Psoas muscle (tissue), 8 donors: ENCODE measurements around the gene PEX7. TPM values are rescaled to one million over a fixed set of nuclear protein-coding genes. Genes with fewer than 3 reads are reported as not detected.

ENCODE experiments used
- ATAC-seq, 4 donors: fragments of 200-7000 bp; cut with Tn5 transposase; one replicate each; pipeline ENCODE4 v1.9.1; 2020; ENCODE audit warnings: moderate library complexity in 3 of 4, mild to moderate bottlenecking in 2 of 4
- DNase-seq, 2 donors: peaks; one replicate each; pipeline ENCODE4 v3.0.0-alpha.2; 2020
- H3K27ac ChIP-seq: fragments of 200-600 bp; one replicate; pipeline ENCODE4 v1.8.0; 2022
- H3K27me3 ChIP-seq, 3 donors: fragments of 200-600 bp in 1 of 3; one replicate each; pipeline versions ENCODE4 v1.6.1 to v1.8.0; 2013 to 2022; ENCODE audit warnings: low read length in 2 of 3, mild to moderate bottlenecking in 2 of 3, moderate library complexity in 1 of 3; ENCODE audit not compliant: insufficient read depth in 3 of 3
- H3K36me3 ChIP-seq, 2 donors: fragments of 200-600 bp in 1 of 2; one replicate each; pipeline versions ENCODE4 v1.6.1 to v1.8.0; 2013 to 2022; ENCODE audit warnings: low read depth in 1 of 2, mild to moderate bottlenecking in 1 of 2, moderate library complexity in 1 of 2; ENCODE audit not compliant: insufficient read depth in 1 of 2
- H3K4me1 ChIP-seq: fragments of 200-600 bp; one replicate; pipeline ENCODE4 v1.8.0; 2022
- H3K4me3 ChIP-seq: fragments of 200-600 bp; one replicate; pipeline ENCODE4 v1.8.0; 2022; ENCODE audit warnings: mild to moderate bottlenecking
- H3K9me3 ChIP-seq: fragments of 200-600 bp; one replicate; pipeline ENCODE4 v1.8.0; 2022
- CTCF ChIP-seq: fragments of 200-600 bp; IDR thresholded peaks from one replicate; pipeline ENCODE4 v1.8.0; 2022; ENCODE audit warnings: antibody characterized with exemption
- WGBS, 3 donors: extraction: QIAGEN DNeasy Blood & Tissue Kit; methylation state at CpG; one replicate each; pipeline versions ENCODE4 v1.1.6 to v1.1.7; 2013; 5-methylcytosine and 5-hydroxymethylcytosine counted together
- intact Hi-C, 2 donors: fragments of 100-400 bp; cut with DNase I; formaldehyde crosslinking; loops; one replicate each; pipeline versions ENCODE4 v1.11.0 to v1.14.2; 2022
- long read RNA-seq, 2 donors: library from polyadenylated mRNA; unstranded; transcript quantifications; one replicate each; pipeline ENCODE4 v2.0.0, GENCODE V29; 2021
- polyA plus RNA-seq, 3 donors: library from polyadenylated mRNA; stranded (reverse); fragments of 200-250 nt; gene quantifications; one replicate each; pipeline ENCODE4 v1.2.3, GENCODE V29; 2013
- total RNA-seq, 4 donors: library from RNA; stranded (reverse); fragmentation: NEBNext Ultra II Directional in 2 of 4; extraction: Animal tissue kit (Norgen Biotek cat#: 25700) in 2 of 4; gene quantifications; one replicate each; pipeline versions ENCODE4 v1.2.1 to v1.2.4, GENCODE V29; 2021 to 2023
- donor health status: healthy with polysubstance abuse.
- donor health status: DM: no; HTN: no; CAD: no; lungs with moderate emphysema.
- donor health status: Bipolar disorder and iron deficiency.
- donor health status: healthy.
- donor health status: DM: yes; HTN: yes; CAD: no.
- donor health status: DM: no; HTN: no; CAD: no.
- donor health status: DM: no; HTN: no; CAD: no.
- donor health status: DM: yes; HTN: yes; CAD: no.

The PEX7 gene
- total RNA-seq = 1 to 10 TPM; 3.7 to 9.8 (median 5.2) TPM
- polyA plus RNA-seq = 1 to 10 TPM; 2.2 to 3.6 (median 2.2) TPM
- long read RNA-seq, donor 1, partial matches to known transcripts = 0 of 1 reads
- long read RNA-seq, donor 1, other reads (novel, unspliced or antisense) = 1 of 1 reads
- long read RNA-seq, donor 2, partial matches to known transcripts = 0 of 5 reads
- long read RNA-seq, donor 2, other reads (novel, unspliced or antisense) = 1 of 5 reads

GRCh38 chr6:136822376-136823127 lies at the start of gene PEX7:
Gene PEX7, plus strand, starts transcription at chr6:136822592. Its CDS starts 74 bp downstream, at chr6:136822666.
- TF ChIP-seq CTCF = peak; percentile 74
- peaks cover 11% of the 10 kb centered on the region for H3K4me1 ChIP-seq
- 0 to 1% (median 0%) methylated on average over 49 to 78 of the region's 78 CpGs for WGBS, 3 donors
- H3K36me3 ChIP-seq = peaks cover 0 to 24% of the 10 kb centered on the region in 2 donors
- peak within 1 kb of the TSS; percentile 92 for H3K4me3 ChIP-seq
- no peaks in the 10 kb centered on the region for H3K9me3 ChIP-seq
- intact Hi-C loops = no loop called here
- ATAC-seq (peak; percentile 96 to 97 (median 96)), DNase-seq (peak; percentile 92 to 94)
- H3K27ac ChIP-seq = peak within 1 kb of the TSS; percentile 99
- H3K27me3 ChIP-seq = no peaks in the 10 kb centered on the region

GRCh38 chr6:136772685-136773472 lies 49.5 kb upstream of the PEX7 start:
- H3K36me3 ChIP-seq = no peaks in the 10 kb centered on the region
- 51 to 68% (median 54%) methylated on average over 6 of the region's 6 CpGs for WGBS, 3 donors
- H3K4me3 ChIP-seq = no peak overlapping the region
- peak; percentile 35 to 79 (median 61) for ATAC-seq
- H3K9me3 ChIP-seq = no peaks in the 10 kb centered on the region
- peak overlapping the region; percentile 57 for H3K27ac ChIP-seq
- peaks cover 23% of the 10 kb centered on the region for H3K4me1 ChIP-seq
- no peak for DNase-seq
- intact Hi-C loops = no loop called here
- no peak for TF ChIP-seq CTCF
- H3K27me3 ChIP-seq = no peaks in the 10 kb centered on the region

- Histone ChIP-seq H3K27ac (peak overlapping the region; percentile 57), H3K27me3 (no peaks in the 10 kb centered on the region), H3K9me3 (no peaks in the 10 kb centered on the region), H3K4me3 (no peak overlapping the region), H3K4me1 (peaks cover 23% of the 10 kb centered on the region), H3K36me3 (no peaks in the 10 kb centered on the region)
- WGBS, 3 donors = 89 to 93% (median 90%) methylated on average over 4 of the region's 4 CpGs
- DNase-seq (no peak), ATAC-seq (no peak)
- TF ChIP-seq CTCF = no peak
- intact Hi-C loops = no loop called here
Observed at GRCh38 chr6:136773473-136773796, 49.0 kb upstream of the PEX7 start.

- TF ChIP-seq CTCF = no peak
- Histone ChIP-seq H3K4me1 (peaks cover 23% of the 10 kb centered on the region), H3K27me3 (no peaks in the 10 kb centered on the region), H3K9me3 (no peaks in the 10 kb centered on the region), H3K27ac (no peak overlapping the region), H3K36me3 (no peaks in the 10 kb centered on the region), H3K4me3 (no peak overlapping the region)
- 72 to 81% (median 80%) methylated on average over 6 of the region's 6 CpGs for whole genome bisulfite sequencing, 3 donors
- ATAC-seq (no peak), DNase-seq (no peak)
- intact Hi-C loops = no loop called here
Observed at GRCh38 chr6:136774228-136775041, 48.0 kb upstream of the PEX7 start.
